ENCODE measurements around the gene SDK1.

GRCh38 chr7:4078580-4078979 is 777.5 kb downstream of the SDK1 start:
- TF ChIP-seq POLR2A (IDR thresholded peaks at IDR 0.05) (no peak), CTCF (IDR thresholded peaks at IDR 0.05) (no peak)

Data from uterus (tissue), 2 donors.